ENCODE data around the gene CBX3.
"Not testable (repeated sequence)": the region's sequence is repeated elsewhere in the genome, so short reads cannot be mapped to it uniquely, and the experiment has no call there.

CBX3 gene

GRCh38 chr7:26191974-26192479 is 9.5 kb upstream of the CBX3 start:
- no peak overlapping the region for H3K27ac ChIP-seq (ENCODE audit: low read depth, low read length, poor library complexity, severe bottlenecking)
- H3K79me2 ChIP-seq (ENCODE audit: insufficient read depth, low read length), result peaks cover 27% of the 10 kb centered on the region
- peaks cover 92% of the 10 kb centered on the region for H3K36me3 ChIP-seq (ENCODE audit: insufficient read depth, low read length)
- no peak overlapping the region for H2AFZ ChIP-seq (ENCODE audit: low read length)
- no peaks in the 10 kb centered on the region for H3K9me3 ChIP-seq (ENCODE audit: low read length)
- TF ChIP-seq CTCF (IDR thresholded peaks at IDR 0.05; ENCODE audit: low read length) (no peak), EZH2 (IDR thresholded peaks at IDR 0.05; ENCODE audit: borderline replicate concordance, low read length) (no peak)
- H3K9me2 ChIP-seq (ENCODE audit: low read depth, low read length), result no peaks in the 10 kb centered on the region
- H3F3A ChIP-seq (ENCODE audit: insufficient read depth, low read length), result peaks cover 81% of the 10 kb centered on the region
- no peak overlapping the region for H3K4me3 ChIP-seq (ENCODE audit: low read depth, low read length, poor library complexity, severe bottlenecking)
- H3K27me3 ChIP-seq (ENCODE audit: insufficient read depth, low read length), result no peaks in the 10 kb centered on the region
- no peak overlapping the region for H3K4me2 ChIP-seq (ENCODE audit: low read length)
- peaks cover 8% of the 10 kb centered on the region for H4K20me1 ChIP-seq (ENCODE audit: insufficient read depth, low read length)
- H3K4me1 ChIP-seq (ENCODE audit: insufficient read depth, low read length, severe bottlenecking), result peaks cover 86% of the 10 kb centered on the region
- H3K9ac ChIP-seq (ENCODE audit: low read length), result no peak overlapping the region

- peaks cover 33% of the 10 kb centered on the region for H3K79me2 ChIP-seq (ENCODE audit: insufficient read depth, low read length)
- no peak overlapping the region for H3K4me2 ChIP-seq (ENCODE audit: low read length)
- H3K27me3 ChIP-seq (ENCODE audit: insufficient read depth, low read length), result no peaks in the 10 kb centered on the region
- no peak overlapping the region for H2AFZ ChIP-seq (ENCODE audit: low read length)
- H3K27ac ChIP-seq (ENCODE audit: low read depth, low read length, poor library complexity, severe bottlenecking), result peak overlapping the region; percentile 8
- peaks cover 91% of the 10 kb centered on the region for H3K4me1 ChIP-seq (ENCODE audit: insufficient read depth, low read length, severe bottlenecking)
- peaks cover 97% of the 10 kb centered on the region for H3K36me3 ChIP-seq (ENCODE audit: insufficient read depth, low read length)
- H3K9me2 ChIP-seq (ENCODE audit: low read depth, low read length), result no peaks in the 10 kb centered on the region
- no peaks in the 10 kb centered on the region for H3K9me3 ChIP-seq (ENCODE audit: low read length)
- peaks cover 82% of the 10 kb centered on the region for H3F3A ChIP-seq (ENCODE audit: insufficient read depth, low read length)
- TF ChIP-seq CTCF (IDR thresholded peaks at IDR 0.05; ENCODE audit: low read length) (no peak), EZH2 (IDR thresholded peaks at IDR 0.05; ENCODE audit: borderline replicate concordance, low read length) (no peak)
- no peak overlapping the region for H3K9ac ChIP-seq (ENCODE audit: low read length)
- no peak overlapping the region for H3K4me3 ChIP-seq (ENCODE audit: low read depth, low read length, poor library complexity, severe bottlenecking)
- peaks cover 9% of the 10 kb centered on the region for H4K20me1 ChIP-seq (ENCODE audit: insufficient read depth, low read length)
These were observed 9.0 kb upstream of the CBX3 start for GRCh38 chr7:26192485-26193087.

GRCh38 chr7:26193432-26194207 is 7.9 kb upstream of the CBX3 start:
- TF ChIP-seq EZH2 (IDR thresholded peaks at IDR 0.05; ENCODE audit: borderline replicate concordance, low read length) (no peak), CTCF (IDR thresholded peaks at IDR 0.05; ENCODE audit: low read length) (no peak)
- H3K27me3 ChIP-seq (ENCODE audit: insufficient read depth, low read length), result no peaks in the 10 kb centered on the region
- no peaks in the 10 kb centered on the region for H3K9me2 ChIP-seq (ENCODE audit: low read depth, low read length)
- no peaks in the 10 kb centered on the region for H3K9me3 ChIP-seq (ENCODE audit: low read length)
- H3F3A ChIP-seq (ENCODE audit: insufficient read depth, low read length), result peaks cover 76% of the 10 kb centered on the region
- peaks cover 88% of the 10 kb centered on the region for H3K4me1 ChIP-seq (ENCODE audit: insufficient read depth, low read length, severe bottlenecking)
- peaks cover 11% of the 10 kb centered on the region for H4K20me1 ChIP-seq (ENCODE audit: insufficient read depth, low read length)
- H3K9ac ChIP-seq (ENCODE audit: low read length), result no peak overlapping the region
- no peak overlapping the region for H3K27ac ChIP-seq (ENCODE audit: low read depth, low read length, poor library complexity, severe bottlenecking)
- peaks cover 99% of the 10 kb centered on the region for H3K36me3 ChIP-seq (ENCODE audit: insufficient read depth, low read length)
- peaks cover 43% of the 10 kb centered on the region for H3K79me2 ChIP-seq (ENCODE audit: insufficient read depth, low read length)
- H2AFZ ChIP-seq (ENCODE audit: low read length), result no peak overlapping the region
- no peak overlapping the region for H3K4me3 ChIP-seq (ENCODE audit: low read depth, low read length, poor library complexity, severe bottlenecking)
- H3K4me2 ChIP-seq (ENCODE audit: low read length), result no peak overlapping the region

GRCh38 chr7:26194764-26195163 is 6.8 kb upstream of the CBX3 start:
- H3K9ac ChIP-seq (ENCODE audit: low read length); H2AFZ ChIP-seq (ENCODE audit: low read length); H3K27me3 ChIP-seq (ENCODE audit: insufficient read depth, low read length); H3K4me2 ChIP-seq (ENCODE audit: low read length); H3K9me2 ChIP-seq (ENCODE audit: low read depth, low read length); H3K4me3 ChIP-seq (ENCODE audit: low read depth, low read length, poor library complexity, severe bottlenecking); H3K9me3 ChIP-seq (ENCODE audit: low read length): not testable (repeated sequence)
- Histone ChIP-seq H3K79me2 (ENCODE audit: insufficient read depth, low read length) (peaks cover 55% of the 10 kb centered on the region), H3K4me1 (ENCODE audit: insufficient read depth, low read length, severe bottlenecking) (peaks cover 77% of the 10 kb centered on the region), H4K20me1 (ENCODE audit: insufficient read depth, low read length) (peaks cover 11% of the 10 kb centered on the region), H3K27ac (ENCODE audit: low read depth, low read length, poor library complexity, severe bottlenecking) (peak overlapping the region; percentile 2), H3F3A (ENCODE audit: insufficient read depth, low read length) (peaks cover 69% of the 10 kb centered on the region), H3K36me3 (ENCODE audit: insufficient read depth, low read length) (peaks cover 99% of the 10 kb centered on the region)
